Activated CD4-positive, alpha-beta memory T cell treated with anti-CD3 and anti-CD28 coated beads, Interleukin-2, amount 10 ng/mL, durations not matched to agents 7 days and 5 days (primary cell): Measurements from ENCODE around the gene SLC2A10. TPM values are rescaled to one million over a fixed set of nuclear protein-coding genes. Genes with fewer than 3 reads are reported as not detected.

Source experiments
- CTCF ChIA-PET: fragments of 350-600 bp; sonication (Branson Sonifier 250); formaldehyde crosslinking; loops from one replicate; lab custom pipeline; 2021; ENCODE audit warnings: antibody characterized with exemption, inconsistent platforms; lab: Charles Lee
- POLR2A ChIA-PET: fragments of 350-600 bp; sonication (Branson Sonifier 250); formaldehyde crosslinking; loops from one replicate; lab custom pipeline; 2021; ENCODE audit warnings: antibody characterized with exemption; lab: Charles Lee
- DNase-seq: peaks from one replicate; pipeline ENCODE4 v3.0.0-alpha.2; 2020
- H3K27ac Mint-ChIP-seq: one replicate; pipeline ENCODE4 v1.8.0; 2021; ENCODE audit warnings: mild to moderate bottlenecking, mixed read lengths
- H3K27me3 Mint-ChIP-seq: one replicate; pipeline ENCODE4 v1.8.0; 2021; ENCODE audit warnings: mixed read lengths
- H3K36me3 Mint-ChIP-seq: one replicate; pipeline ENCODE4 v1.8.0; 2021; ENCODE audit warnings: low read depth, mixed read lengths
- H3K4me1 Mint-ChIP-seq: one replicate; pipeline ENCODE4 v1.8.0; 2021; ENCODE audit warnings: mixed read lengths
- H3K4me3 Mint-ChIP-seq: one replicate; pipeline ENCODE4 v1.8.0; 2021; ENCODE audit warnings: mild to moderate bottlenecking, mixed read lengths
- H3K9me3 Mint-ChIP-seq: one replicate; pipeline ENCODE4 v1.8.0; 2021; ENCODE audit warnings: mixed read lengths
- total RNA-seq, 2 experiments: library from RNA; stranded (reverse); gene quantifications; one replicate each; pipeline ENCODE4 v1.2.3, GENCODE V29; 2021

The SLC2A10 gene
- total RNA-seq, 2 experiments from 2014 or later = not detected

- Mint-ChIP-seq H3K27ac (no peak overlapping the region), H3K4me1 (no peaks in the 10 kb centered on the region), H3K27me3 (peaks cover 23% of the 10 kb centered on the region), H3K9me3 (no peaks in the 10 kb centered on the region), H3K36me3 (no peaks in the 10 kb centered on the region), H3K4me3 (no peak overlapping the region)
- ChIA-PET CTCF (no interaction called here), POLR2A (no interaction called here)
- no peak for DNase-seq
These were observed 63.5 kb downstream of the SLC2A10 start for GRCh38 chr20:46772901-46773300.

- H3K36me3 Mint-ChIP-seq = no peaks in the 10 kb centered on the region
- no peak overlapping the region for H3K4me3 Mint-ChIP-seq
- no peak overlapping the region for H3K27ac Mint-ChIP-seq
- no peak for DNase-seq
- POLR2A ChIA-PET = no interaction called here
- H3K4me1 Mint-ChIP-seq = no peaks in the 10 kb centered on the region
- CTCF ChIA-PET = no interaction called here
- H3K9me3 Mint-ChIP-seq = no peaks in the 10 kb centered on the region
- peaks cover 25% of the 10 kb centered on the region for H3K27me3 Mint-ChIP-seq
These were observed 64.2 kb downstream of the SLC2A10 start for GRCh38 chr20:46773680-46774079.

DNA sequence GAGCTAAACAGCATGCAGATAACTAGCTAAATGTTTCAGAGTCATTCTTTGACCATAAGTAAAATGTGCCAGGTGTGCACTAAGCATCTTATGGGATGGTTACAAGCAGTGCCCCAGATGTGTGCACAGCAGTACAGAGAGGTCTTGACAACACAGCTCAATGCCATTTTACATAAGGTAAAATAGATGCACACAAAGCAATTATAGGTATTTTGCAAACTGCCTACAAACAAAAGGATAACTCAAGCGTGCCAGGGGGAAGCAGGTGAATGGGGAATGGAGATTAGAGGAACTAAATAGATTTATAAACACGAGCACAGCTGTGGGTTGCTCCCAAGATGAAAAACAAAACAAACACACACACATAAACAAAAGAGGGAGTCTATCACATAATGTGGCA is 64.8 kb downstream of the SLC2A10 start:
- DNase-seq = no peak
- Mint-ChIP-seq H3K27me3 (peaks cover 23% of the 10 kb centered on the region), H3K4me3 (no peak overlapping the region), H3K9me3 (no peaks in the 10 kb centered on the region), H3K36me3 (no peaks in the 10 kb centered on the region), H3K4me1 (no peaks in the 10 kb centered on the region), H3K27ac (no peak overlapping the region)
- ChIA-PET CTCF (no interaction called here), POLR2A (no interaction called here)

- POLR2A ChIA-PET = no interaction called here
- no peak overlapping the region for H3K27ac Mint-ChIP-seq
- H3K4me1 Mint-ChIP-seq = no peaks in the 10 kb centered on the region
- no peak for DNase-seq
- no peaks in the 10 kb centered on the region for H3K9me3 Mint-ChIP-seq
- no peak overlapping the region for H3K4me3 Mint-ChIP-seq
- CTCF ChIA-PET = no interaction called here
- peaks cover 23% of the 10 kb centered on the region for H3K27me3 Mint-ChIP-seq
- H3K36me3 Mint-ChIP-seq = no peaks in the 10 kb centered on the region
These were observed 65.6 kb downstream of the SLC2A10 start for GRCh38 chr20:46774943-46775560.

GRCh38 chr20:46775806-46776205 is 66.4 kb downstream of the SLC2A10 start:
- no peak overlapping the region for H3K27ac Mint-ChIP-seq
- H3K4me3 Mint-ChIP-seq = no peak overlapping the region
- no peak for DNase-seq
- no peaks in the 10 kb centered on the region for H3K4me1 Mint-ChIP-seq
- POLR2A ChIA-PET = no interaction called here
- no peaks in the 10 kb centered on the region for H3K9me3 Mint-ChIP-seq
- H3K36me3 Mint-ChIP-seq = no peaks in the 10 kb centered on the region
- CTCF ChIA-PET = interaction anchor here (1.9 kb wide), 1 partner anchor 9 kb away, joined by 4 read pairs; no protein-coding TSS in a partner anchor
- peaks cover 23% of the 10 kb centered on the region for H3K27me3 Mint-ChIP-seq

- CTCF ChIA-PET = interaction anchor here (1.5 to 1.9 kb wide), 2 partner anchors 11 to 25 kb away, joined by 3 to 4 read pairs; no protein-coding TSS in a partner anchor
- H3K4me3 Mint-ChIP-seq = no peak overlapping the region
- H3K9me3 Mint-ChIP-seq = no peaks in the 10 kb centered on the region
These were observed 67.9 kb downstream of the SLC2A10 start for GRCh38 chr20:46777331-46777730.

GRCh38 chr20:46779831-46780230 is 70.4 kb downstream of the SLC2A10 start:
- Mint-ChIP-seq H3K36me3 (no peaks in the 10 kb centered on the region), H3K9me3 (no peaks in the 10 kb centered on the region), H3K4me1 (no peaks in the 10 kb centered on the region), H3K27ac (no peak overlapping the region), H3K27me3 (peaks cover 10% of the 10 kb centered on the region), H3K4me3 (no peak overlapping the region)
- no peak for DNase-seq
- CTCF ChIA-PET = interaction anchor here (1.2 kb wide), 1 partner anchor 26 kb away, joined by 4 read pairs; no protein-coding TSS in a partner anchor
- POLR2A ChIA-PET = no interaction called here

More at GRCh38 chr20:46777331-46777730, 67.9 kb downstream of the SLC2A10 start:
- no peak for DNase-seq
- H3K36me3 Mint-ChIP-seq = no peaks in the 10 kb centered on the region
- H3K27me3 Mint-ChIP-seq = peaks cover 23% of the 10 kb centered on the region
- POLR2A ChIA-PET = no interaction called here
- H3K4me1 Mint-ChIP-seq = no peaks in the 10 kb centered on the region
- H3K27ac Mint-ChIP-seq = no peak overlapping the region

GRCh38 chr20:46784436-46785127 is 75.1 kb downstream of the SLC2A10 start:
- no peak overlapping the region for H3K4me3 Mint-ChIP-seq
- CTCF ChIA-PET = no interaction called here
- no peaks in the 10 kb centered on the region for H3K36me3 Mint-ChIP-seq
- H3K27ac Mint-ChIP-seq = no peak overlapping the region
- POLR2A ChIA-PET = no interaction called here
- no peaks in the 10 kb centered on the region for H3K9me3 Mint-ChIP-seq
- no peaks in the 10 kb centered on the region for H3K4me1 Mint-ChIP-seq
- no peaks in the 10 kb centered on the region for H3K27me3 Mint-ChIP-seq
- no peak for DNase-seq

Other genes starting within 250 kb of the SLC2A10 start
- 1 to 10 TPM; 1.4 TPM for gene ZNF334, start 196.1 kb upstream of the SLC2A10 start, total RNA-seq
- under 1 TPM in 1 of 2 experiments, not detected in 1; 0.15 TPM for gene OCSTAMP, start 159.0 kb upstream of the SLC2A10 start, total RNA-seq
- gene SLC13A3, start 58.2 kb upstream of the SLC2A10 start, total RNA-seq = not detected
- gene TP53RK, start 20.2 kb upstream of the SLC2A10 start, total RNA-seq = 10 to 100 TPM; 18.3 to 18.8 TPM
- under 1 TPM; 0.15 to 0.28 TPM for gene EYA2, start 185.2 kb downstream of the SLC2A10 start, total RNA-seq